Skin of body (tissue), 2 donors: ENCODE data around the gene OVCA2. TPM values are rescaled to one million over a fixed set of nuclear protein-coding genes. Genes with fewer than 3 reads are reported as not detected.
"Not testable (repeated sequence)": the region's sequence is repeated elsewhere in the genome, so short reads cannot be mapped to it uniquely, and the experiment has no call there.

ENCODE experiments used
- DNase-seq: peaks from one replicate; lab custom pipeline; 2025; lab: John Stamatoyannopoulos, UW
- total RNA-seq: library from RNA; depleted of rRNA; stranded (reverse); fragments of >200 nt; gene quantifications from one replicate; pipeline ENCODE4 v1.2.3, GENCODE V29; 2014

The OVCA2 gene
- total RNA-seq, 1 donor from 2014 or later = 12.6 TPM

DNA sequence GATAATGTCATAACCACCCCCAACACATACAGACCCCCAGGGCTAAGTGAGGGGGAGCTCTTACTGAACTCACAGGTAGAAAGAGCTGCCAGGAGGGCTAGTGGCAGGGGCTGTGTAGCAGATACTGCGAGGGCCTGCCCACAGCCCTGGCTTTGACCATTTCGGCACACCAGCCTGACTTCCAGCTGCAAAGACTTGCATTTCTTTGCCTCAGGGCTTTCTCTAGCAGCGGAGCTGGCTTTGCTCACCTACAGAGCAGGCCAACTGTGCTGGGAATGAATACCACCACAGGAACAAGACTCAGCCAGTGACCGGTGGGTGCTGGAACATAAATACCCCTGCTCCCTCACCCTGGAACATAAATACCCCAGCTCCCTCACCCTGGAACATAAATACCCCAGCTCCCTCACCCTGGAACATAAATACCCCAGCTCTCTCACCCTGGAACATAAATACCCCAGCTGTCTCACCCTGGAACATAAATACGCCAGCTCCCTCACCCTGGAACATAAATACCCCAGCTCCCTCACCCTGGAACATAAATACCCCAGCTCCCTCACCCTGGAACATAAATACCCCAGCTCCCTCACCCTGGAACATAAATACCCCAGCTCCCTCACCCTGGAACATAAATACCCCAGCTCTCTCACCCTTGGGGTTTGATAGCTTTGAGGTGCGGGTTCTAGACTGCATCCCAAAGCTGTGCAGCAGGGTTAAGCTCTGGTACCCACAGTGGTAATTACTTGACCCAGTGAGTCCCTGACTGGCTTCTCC, 28.4 kb upstream of the OVCA2 start:
- DNase-seq = not testable (repeated sequence)

DNA sequence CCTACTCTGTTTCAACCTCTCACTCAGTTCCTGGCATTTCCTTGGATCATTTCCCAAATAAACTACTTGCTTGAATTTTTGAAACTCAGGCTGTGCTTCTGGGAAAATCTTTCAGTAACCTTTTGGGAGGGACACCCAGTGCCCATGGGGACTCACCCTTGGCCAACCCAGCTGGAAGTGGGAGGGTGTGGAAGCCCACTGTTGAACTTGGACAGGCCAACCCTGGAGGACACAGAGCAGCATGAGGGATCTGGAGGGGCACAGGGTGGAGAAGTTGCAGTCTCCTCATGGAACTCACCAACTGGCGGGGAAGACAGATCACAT, 27.9 kb upstream of the OVCA2 start:
- no peak for DNase-seq

DNA sequence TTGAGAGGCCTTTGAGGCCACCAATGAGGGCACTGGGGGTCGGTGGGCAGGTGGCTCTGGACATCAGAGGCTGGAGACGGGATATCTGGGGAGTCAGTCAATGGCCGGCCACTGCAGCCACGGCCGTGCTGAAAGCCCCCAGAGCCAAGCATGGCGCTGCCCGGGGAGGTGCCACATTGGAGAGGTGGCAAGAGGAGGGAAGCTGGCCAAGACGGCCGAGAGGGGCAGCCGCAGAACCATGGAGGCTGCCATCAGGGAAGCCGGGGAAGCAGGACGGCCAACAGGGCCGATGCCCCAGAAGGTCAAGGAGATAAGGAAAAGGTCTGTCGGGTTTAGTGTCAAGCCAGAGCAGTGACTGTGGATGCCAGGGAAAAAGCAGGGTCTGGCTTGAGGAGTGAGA, 26.5 kb upstream of the OVCA2 start:
- no peak for DNase-seq

DNA sequence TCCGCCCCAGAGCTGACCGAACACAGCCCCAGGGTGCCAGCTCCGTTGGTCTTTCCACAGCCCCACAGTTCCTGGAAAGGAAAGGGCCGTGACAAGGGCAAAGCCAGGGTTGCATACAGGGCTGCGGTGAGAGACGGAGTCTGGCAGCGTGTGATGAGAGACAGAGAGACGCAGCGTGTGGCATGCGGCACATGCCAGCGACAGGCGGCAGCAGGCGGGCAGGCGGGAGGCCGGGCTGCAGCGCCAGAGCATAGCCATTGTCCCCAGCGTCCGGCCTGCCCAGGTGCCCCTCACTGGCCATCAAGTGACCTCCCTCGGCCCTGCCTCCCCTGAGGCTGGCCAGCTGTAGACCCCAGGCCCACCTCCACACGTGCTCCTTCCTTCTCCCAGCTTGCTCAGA, 25.3 kb upstream of the OVCA2 start:
- no peak for DNase-seq

DNA sequence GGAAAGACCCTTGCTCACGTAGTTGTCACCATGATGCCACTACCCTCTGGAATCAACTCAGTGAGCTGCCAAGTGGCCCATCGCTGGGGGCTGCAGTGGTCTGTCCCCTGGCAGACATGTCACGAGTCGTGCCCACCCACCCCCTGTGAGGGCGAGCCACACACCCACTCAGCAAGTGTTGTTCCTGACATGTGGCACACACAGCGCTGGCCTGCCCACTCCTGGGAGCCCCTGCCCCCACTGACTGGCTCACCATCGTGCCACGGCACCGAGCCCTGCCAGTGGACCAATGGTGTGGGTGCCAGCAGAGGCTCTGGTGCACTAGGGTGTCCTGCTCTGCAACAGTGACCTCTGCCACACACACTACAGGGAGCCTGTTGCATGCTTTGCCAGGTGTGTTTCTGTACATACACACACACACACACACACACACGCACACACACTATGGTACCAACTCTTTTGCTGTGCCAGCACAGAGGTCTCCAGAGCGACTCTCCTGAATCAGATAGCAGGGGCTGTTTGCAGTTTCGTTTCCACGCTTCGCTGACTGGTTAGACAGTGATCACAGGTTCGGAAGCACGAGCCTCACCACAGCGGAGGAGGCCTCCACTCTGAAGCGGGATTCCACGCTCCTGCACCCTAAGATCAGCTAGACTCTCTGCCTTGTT, 24.4 kb upstream of the OVCA2 start:
- DNase-seq = no peak

DNA sequence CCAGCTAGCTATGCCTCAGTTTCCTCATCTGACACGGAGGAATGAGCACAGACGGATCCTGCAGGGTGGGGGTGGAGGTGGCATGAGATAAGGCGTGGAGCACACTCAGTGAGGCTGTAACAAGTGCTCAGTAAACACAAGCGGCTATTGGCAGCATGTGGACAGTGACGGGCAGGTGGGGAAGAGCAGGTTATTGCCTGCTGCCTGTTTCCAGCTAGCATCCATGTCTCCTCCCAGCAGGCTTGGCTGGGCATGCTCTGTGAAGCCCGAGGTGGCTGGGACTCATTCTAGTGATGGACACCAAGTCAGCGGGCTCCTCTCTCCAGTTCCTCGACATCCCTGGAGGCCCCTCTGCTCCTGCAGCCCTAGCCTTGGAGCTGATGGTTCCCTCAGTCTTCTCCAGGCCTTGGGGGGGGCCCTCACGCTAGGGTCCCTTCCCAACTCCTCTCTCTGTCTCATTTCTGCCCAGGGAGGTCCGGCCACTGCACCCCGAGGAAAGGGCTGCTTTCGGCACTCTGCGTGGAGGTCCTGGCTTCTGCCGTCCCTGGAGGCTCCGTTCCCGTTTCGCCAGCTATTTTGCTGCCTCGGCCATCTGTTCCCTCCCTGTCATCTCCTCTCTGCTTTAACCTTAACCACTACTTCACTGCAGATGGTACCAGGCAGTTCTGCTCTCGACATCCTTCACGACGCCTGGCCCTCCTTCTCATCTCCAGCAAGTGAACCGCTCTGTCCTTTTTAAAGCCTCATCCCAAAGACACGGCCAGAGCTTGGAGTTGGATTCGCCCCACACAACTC, 22.9 kb upstream of the OVCA2 start:
- no peak for DNase-seq

DNA sequence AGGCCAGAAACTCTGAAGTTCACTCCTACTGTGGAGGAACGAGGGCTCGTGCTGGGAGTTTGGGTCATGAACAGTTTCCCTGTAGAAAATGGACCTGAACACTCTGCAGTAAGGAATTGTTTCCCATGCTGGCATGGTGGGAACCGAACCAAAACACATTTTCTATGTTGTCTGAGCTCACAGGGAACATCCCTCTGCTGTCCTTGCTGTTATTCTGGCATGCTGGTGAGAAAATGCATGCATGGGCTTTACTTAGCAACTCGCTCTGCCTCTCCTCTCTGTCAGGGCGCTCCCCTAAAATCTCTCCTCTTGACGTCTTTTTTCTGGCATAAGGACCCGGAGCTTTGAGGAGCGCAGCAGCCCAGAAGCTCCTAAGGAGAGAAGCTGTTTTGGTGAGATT, 22.1 kb upstream of the OVCA2 start:
- no peak for DNase-seq

DNA sequence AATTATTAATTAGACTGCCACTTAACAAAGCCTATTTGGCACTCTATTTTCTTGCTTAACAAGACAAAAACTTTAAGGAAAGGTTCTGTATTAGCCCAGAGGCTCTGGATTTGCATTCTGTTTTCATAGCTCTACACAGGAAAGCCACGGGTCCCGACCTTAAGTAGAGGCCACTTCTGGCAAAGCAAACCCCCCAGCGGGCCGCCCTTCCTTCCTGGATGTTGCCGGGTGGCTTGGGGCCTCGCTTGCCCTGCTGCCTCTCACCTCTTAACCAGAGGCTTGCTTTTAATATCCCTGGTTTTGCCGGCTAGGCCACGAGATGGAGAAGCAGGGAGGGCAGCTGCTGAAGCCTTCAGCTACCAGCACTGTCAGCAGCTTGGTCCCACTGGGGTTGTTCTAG, 21.1 kb upstream of the OVCA2 start:
- no peak for DNase-seq

DNA sequence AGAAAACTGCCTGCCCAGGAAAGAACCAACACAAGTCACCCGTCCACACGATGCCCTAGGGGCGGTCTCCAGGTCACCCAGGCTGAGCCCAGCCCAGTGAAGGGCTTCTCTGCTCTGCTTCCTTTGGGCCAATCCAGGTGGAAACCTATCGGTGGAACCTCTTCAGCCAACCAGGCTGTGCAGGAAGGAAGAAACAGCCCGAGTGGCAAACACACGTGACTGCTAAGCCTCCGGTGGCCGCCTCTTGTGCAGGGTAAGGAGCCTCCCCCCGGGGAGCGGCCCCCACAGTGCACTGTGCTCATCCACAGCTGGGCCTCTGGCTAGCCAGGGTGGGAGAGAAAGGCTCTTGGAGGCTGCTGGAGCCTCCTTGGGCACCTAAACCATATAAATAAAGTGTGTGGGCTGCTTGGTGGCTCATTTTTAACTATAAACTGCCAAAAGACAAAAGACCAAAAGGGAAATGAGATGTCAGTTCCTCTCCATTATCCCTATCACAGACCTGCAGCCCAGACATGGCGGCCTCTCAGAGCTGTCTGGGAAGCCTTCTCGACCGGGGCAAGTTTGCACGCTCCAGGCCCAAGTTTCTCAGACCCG, 19.1 kb upstream of the OVCA2 start:
- DNase-seq = no peak

DNA sequence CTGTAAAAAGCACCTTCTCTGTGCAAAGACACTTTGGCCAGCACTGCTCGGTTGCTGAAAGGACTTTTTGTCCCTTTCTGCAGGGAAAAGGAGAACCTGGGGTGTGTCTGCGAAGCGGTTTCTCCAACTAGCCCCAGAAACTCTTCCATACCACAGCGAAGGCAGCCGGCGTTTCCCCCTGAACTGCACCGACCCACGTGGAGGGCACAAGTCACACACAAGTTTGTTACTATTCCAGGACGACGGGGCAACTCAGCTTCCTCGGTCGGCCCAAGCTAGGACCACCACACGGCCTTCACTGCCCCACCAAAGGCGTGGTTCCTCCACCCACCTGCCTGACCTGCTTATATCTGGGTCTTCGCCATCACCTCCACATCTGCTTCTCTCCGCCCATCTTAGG, 18.6 kb upstream of the OVCA2 start:
- no peak for DNase-seq

DNA sequence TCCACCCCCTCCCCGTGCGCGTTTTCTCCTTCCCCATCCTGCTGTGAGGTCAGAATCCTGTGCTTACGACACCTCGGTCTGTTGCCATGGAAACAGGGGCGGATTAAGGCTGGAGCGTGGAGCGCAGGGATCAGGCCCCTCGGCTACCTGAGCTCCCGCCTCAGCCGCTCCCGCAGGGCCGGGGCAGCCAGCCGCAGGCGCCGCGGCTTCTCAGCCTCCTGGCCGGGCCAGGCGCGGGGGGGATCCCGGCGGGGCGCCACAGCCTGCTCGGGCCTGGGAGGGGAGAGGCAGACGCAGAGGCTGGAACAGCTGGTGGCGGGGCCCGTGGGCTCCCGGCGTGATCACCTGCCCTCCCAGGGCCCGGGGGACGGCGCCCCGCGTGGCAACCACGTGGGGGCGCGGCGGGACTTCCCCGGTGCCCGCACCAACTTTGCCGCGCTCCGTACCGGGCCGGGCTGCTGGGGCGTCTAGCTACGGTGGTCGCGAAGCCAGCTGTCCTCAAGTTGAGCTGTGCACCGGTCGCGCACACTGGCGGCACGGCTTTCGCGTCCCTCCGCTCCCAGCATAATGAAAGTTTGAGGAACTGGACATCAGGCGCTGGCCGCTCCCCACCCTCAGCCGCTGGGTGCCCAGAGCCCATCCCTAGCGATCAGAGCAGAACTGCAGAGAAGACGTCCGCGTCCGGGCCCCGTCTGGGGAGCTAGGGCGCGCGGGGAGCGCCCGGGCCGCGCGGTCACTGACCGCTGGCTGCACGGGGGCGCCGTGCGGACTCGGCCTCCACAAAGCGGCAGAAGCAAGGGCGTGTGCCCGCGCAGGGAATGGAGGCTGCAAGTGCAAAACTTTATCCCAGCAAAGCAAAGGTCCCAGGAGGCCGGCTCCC, 17.9 kb upstream of the OVCA2 start:
- no peak for DNase-seq

DNA sequence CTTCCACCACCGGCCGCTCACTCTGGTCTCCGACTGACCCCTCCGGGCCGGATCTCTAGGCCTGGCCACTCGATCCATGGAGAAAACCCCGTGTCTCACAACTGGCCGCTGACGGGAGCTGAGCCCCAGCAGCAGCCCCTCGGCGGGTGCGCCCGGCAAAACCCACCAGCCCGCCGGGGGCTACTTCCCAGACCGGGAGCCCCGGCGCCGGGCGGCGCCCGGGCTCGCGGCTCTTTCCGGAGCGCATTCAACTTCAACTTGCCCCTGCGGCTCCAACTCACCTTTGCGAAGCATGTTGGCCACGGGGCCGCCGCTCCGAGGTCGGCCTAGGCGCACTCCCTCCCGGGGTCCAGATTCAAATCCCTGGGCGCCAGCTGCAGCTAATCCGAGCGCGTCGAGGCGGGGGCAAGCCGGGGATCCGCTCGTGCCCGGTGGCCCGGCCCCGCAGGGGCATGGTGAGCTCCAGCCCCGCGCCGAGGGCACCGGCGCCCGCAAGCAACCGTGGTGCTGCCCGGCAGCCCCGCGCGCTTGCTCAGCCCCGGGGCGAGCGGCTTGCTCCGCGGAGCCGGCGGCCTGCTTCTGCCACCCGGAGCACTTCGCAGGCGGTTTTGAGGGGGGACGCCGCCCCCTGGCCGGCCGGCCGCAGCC, 17.1 kb upstream of the OVCA2 start:
- DNase-seq = no peak

DNA sequence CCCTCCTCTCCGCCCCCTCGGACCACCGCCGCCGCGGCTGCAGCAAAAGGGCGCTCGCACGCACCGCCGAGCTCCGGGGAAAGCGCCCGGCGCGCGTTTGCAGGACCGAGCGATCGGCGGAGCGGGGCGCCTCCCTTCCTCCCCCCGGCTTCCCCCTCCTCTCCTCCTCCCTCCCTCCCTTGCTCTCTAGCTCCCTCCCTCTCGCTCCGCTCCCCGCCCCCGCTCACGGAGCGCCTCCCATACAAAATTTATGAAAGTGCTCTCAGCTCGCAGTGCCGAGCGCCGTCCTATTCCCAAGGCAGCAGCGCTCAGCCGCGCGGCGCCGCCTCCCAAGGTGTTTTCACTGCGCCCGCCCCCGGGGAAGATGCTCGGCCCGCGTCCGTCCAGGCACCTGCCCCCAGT, 16.6 kb upstream of the OVCA2 start, which contains the start of gene RTN4RL1:
TSS of gene RTN4RL1 (minus strand) at position 115 of the 402 bp plus-strand sequence. CDS start 469 bp downstream, outside the sequence.
- DNase-seq = peak; percentile 51

DNA sequence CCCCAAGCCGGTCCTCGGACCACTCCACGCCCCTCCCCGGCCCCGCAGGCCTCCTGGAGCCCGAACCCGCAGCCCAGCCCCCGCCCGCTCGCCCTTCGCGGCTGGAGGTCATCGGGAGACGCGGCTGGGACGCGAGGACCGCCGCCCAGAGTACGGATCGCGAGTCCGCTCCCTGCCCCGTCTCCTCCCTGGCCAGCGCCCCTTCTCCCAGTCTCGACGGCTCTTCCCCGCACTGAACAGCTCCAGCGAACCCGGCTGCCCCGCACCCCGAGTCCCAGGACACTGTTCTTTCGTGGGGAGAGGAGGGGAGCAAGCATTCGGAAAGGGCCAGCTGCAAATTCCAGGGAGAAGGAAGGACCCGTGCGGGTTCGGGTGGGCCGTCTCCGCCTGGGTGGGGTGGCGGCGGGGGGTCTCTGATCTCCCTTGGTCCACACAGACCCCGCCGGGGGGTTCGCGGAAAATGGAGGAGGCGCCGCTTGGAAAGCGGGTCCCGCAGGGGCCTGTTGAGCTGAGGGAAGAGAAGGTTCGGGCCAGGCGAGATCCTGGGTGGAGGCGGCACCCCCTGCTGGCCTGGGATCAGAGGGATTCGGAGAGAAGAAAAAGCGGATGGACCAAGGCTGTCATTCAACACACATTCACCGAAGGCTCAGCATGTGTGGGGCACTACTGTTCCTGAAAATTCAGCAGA, 16.1 kb upstream of the OVCA2 start:
- no peak for DNase-seq

DNA sequence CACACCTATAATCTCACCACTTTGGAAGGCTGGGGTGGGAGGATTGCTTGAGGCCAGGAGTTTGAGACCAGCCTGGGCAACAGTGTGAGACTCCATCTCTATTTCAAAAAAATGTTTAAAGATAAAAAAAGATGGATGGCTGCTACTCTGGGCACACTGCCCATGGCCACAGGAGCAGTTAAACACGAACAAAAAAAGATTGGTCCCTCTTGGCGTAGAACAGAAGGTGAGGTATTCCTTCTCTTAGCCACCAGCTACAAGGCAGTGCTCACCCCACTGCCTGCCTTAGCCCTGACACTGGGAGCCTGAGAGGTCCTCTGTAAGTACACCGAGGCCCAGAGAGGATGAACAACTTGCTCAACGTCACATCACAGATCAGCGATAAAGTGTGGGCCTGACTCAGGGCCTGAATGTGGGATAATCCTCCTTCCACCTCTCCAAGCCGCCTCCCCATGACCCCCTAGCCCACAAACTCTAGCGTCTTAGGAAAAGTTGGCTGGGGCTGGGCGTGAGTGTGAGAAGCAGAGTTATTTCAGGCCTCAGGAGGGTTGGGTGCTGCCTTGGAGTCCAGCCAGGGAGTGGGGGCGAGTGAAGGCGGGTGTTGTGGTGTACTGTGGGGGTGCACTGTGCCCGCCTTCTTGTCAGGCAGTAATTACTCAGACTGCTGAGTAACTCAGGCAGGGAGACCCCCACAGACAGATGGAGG, 14.1 kb upstream of the OVCA2 start:
- no peak for DNase-seq

DNA sequence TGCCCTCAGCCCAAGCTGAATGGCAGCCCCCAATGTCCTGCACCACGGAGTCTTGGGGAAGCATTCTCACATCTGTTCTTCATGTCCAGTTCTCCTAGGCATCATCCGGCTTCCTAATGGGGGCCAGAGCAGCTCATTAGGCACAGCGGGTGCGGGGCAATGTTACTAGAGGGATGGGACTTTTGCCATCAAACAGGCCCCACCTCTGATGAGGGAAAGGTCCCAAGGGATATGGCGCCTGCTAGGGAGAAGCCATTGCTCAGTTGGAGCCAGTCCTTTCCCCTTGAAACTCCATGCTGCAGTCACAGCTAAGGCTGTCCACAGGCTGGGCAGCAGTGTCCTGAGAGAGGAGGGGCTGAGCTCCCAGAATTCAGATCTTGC, 13.6 kb upstream of the OVCA2 start:
- DNase-seq = no peak

DNA sequence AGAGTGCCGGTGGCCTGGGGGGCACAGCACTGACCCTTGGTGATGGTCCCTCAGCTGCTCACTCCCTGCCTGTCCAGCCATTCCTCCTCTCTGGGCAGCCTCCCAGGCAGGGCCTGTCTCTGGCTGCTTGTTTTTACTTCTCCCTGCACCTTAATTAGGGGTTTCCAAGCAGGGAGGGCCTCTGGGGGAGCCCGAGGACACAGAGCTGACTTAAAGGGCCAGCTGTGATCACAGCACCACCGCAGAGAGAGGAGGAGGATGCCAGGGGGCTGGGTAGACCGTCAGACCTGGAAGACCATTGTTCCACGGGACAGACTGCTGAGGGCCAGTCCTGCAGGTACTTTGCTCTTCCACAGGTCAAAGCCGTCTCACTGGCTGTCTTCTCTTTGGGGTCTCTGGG, 13.1 kb upstream of the OVCA2 start:
- DNase-seq = no peak

DNA sequence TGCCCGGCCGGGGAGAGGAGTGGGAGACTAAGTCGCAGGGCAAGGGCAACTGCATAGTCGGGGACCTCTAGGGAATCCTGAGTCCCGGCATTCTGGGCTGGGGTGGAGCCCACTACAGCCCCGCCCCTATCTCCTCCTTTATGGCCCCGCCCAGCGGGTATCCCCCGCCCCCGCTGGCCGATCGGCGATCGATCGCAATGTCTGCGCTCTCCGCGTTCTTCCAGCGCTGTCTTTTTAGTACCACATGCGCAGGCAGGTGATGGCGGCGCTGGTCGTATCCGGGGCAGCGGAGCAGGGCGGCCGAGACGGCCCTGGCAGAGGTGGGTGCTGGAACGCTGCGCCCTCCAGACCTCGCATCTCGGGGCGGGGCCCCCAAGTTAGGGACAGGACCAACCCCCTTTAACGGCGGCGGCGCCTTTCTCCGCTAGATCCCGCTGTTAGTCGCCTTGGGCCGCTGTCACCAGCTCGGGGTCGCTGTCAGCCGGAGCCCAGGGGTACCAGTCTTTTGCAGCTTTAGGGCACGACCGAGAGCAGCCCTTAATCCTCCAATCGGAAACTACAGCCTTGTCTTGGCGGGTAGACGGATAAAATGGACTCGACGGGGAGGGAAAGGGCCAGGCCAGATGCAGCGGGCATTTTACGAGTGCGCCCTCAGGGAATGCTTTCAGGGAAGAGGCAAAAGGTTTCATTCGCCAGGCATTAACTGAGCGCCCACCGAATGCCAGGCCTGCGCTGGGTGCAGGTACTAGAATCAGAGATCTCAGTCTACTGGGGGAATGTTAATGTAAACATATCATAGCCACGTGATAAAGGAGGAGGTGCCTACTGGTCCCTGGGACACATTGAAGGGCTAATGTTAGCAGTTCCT, 11.7 kb upstream of the OVCA2 start, which contains the start of gene DPH1:
TSS of gene DPH1 (plus strand) at position 243 of the 868 bp plus-strand sequence. CDS start at position 260, 17 bp downstream.
- peak; percentile 78 for DNase-seq
